ENCODE data around the gene DENND2D. TPM values are rescaled to one million over a fixed set of nuclear protein-coding genes. Genes with fewer than 3 reads are reported as not detected.

Gene DENND2D
- total and polyA plus RNA-seq, 12 donors, result 37.0 to 62.9 (median 42.7) TPM

- WGBS, 4 donors, result 82 to 94% (median 84%) methylated on average over 3 of the region's 3 CpGs
- intact Hi-C loops (cut with DNase I), result no loop called here
- H3K27ac ChIP-seq, result peak overlapping the region in 4 of 5 donors; percentile 29 to 87 (median 66)
- H3K4me1 ChIP-seq (replicated peaks in 1 of 2), result peaks cover 14 to 45% of the 10 kb centered on the region in 2 donors
- H3K36me3 ChIP-seq (replicated peaks in 1 of 2), result no peaks in the 10 kb centered on the region
- TF ChIP-seq CTCF (IDR thresholded peaks at IDR 0.05), result no peak
- TF ChIP-seq POLR2A (IDR thresholded peaks at IDR 0.05), result no peak
- H3K4me3 ChIP-seq, result peak overlapping the region in 1 of 4 donors; percentile 21
- H3K9me3 ChIP-seq (replicated peaks in 1 of 3), result no peaks in the 10 kb centered on the region
- DNase-seq, result no peak
- no peaks in the 10 kb centered on the region for H3K27me3 ChIP-seq
Observed at GRCh38 chr1:111199329-111199728, 1.1 kb downstream of the DENND2D start.

- H3K27me3 ChIP-seq, result no peaks in the 10 kb centered on the region
- peaks cover 14 to 47% of the 10 kb centered on the region in 2 donors for H3K4me1 ChIP-seq (replicated peaks in 1 of 2)
- TF ChIP-seq CTCF (IDR thresholded peaks at IDR 0.05), result no peak
- TF ChIP-seq POLR2A (IDR thresholded peaks at IDR 0.05), result no peak
- DNase-seq, result no peak
- 90 to 93% (median 92%) methylated on average over 5 of the region's 5 CpGs for WGBS, 4 donors
- intact Hi-C loops (cut with DNase I), result no loop called here
- H3K27ac ChIP-seq, result peak overlapping the region in 2 of 5 donors; percentile 29 to 87
- H3K9me3 ChIP-seq (replicated peaks in 1 of 3), result no peaks in the 10 kb centered on the region
- no peaks in the 10 kb centered on the region for H3K36me3 ChIP-seq (replicated peaks in 1 of 2)
- H3K4me3 ChIP-seq, result peak overlapping the region in 1 of 4 donors; percentile 21
Observed at GRCh38 chr1:111198836-111199235, 1.6 kb downstream of the DENND2D start.

- TF ChIP-seq CTCF (IDR thresholded peaks at IDR 0.05), result peak in 1 of 6 experiments; percentile 42
- no peak for TF ChIP-seq POLR2A (IDR thresholded peaks at IDR 0.05)
- Histone ChIP-seq H3K36me3 (replicated peaks in 1 of 2) (no peaks in the 10 kb centered on the region), H3K9me3 (replicated peaks in 1 of 3) (no peaks in the 10 kb centered on the region), H3K27ac (no peak overlapping the region), H3K4me1 (replicated peaks in 1 of 2) (peaks cover 24 to 50% of the 10 kb centered on the region in 2 donors), H3K4me3 (no peak overlapping the region), H3K27me3 (no peaks in the 10 kb centered on the region)
- intact Hi-C loops (cut with DNase I), result no loop called here
- 67 to 91% (median 82%) methylated on average over 5 to 6 of the region's 6 CpGs for WGBS, 4 donors
- DNase-seq, result no peak
Observed at GRCh38 chr1:111197598-111198284, 2.7 kb downstream of the DENND2D start.

- intact Hi-C loops (cut with DNase I), result no loop called here
- H3K4me3 ChIP-seq, result no peak overlapping the region
Observed at GRCh38 chr1:111196213-111196612, 4.2 kb downstream of the DENND2D start.

More at GRCh38 chr1:111196213-111196612, 4.2 kb downstream of the DENND2D start:
- no peak for TF ChIP-seq POLR2A (IDR thresholded peaks at IDR 0.05)
- TF ChIP-seq CTCF (IDR thresholded peaks at IDR 0.05), result no peak
- no peaks in the 10 kb centered on the region for H3K36me3 ChIP-seq (replicated peaks in 1 of 2)
- H3K27me3 ChIP-seq, result no peaks in the 10 kb centered on the region
- no peak for DNase-seq
- peaks cover 35 to 53% of the 10 kb centered on the region in 2 donors for H3K4me1 ChIP-seq (replicated peaks in 1 of 2)
- H3K27ac ChIP-seq, result no peak overlapping the region
- WGBS, 4 donors, result 82 to 93% (median 92%) methylated on average over 2 of the region's 2 CpGs
- H3K9me3 ChIP-seq (replicated peaks in 1 of 3), result no peaks in the 10 kb centered on the region
